ENCODE data around the gene TEC. TPM values are rescaled to one million over a fixed set of nuclear protein-coding genes. Genes with fewer than 3 reads are reported as not detected.

Gene TEC
- total and polyA plus RNA-seq, 9 of the 15 experiments (the other 6 are each of a cell fraction or from before 2014, with no cell fraction given): 5.3 to 14.7 (median 8.8) TPM

DNA sequence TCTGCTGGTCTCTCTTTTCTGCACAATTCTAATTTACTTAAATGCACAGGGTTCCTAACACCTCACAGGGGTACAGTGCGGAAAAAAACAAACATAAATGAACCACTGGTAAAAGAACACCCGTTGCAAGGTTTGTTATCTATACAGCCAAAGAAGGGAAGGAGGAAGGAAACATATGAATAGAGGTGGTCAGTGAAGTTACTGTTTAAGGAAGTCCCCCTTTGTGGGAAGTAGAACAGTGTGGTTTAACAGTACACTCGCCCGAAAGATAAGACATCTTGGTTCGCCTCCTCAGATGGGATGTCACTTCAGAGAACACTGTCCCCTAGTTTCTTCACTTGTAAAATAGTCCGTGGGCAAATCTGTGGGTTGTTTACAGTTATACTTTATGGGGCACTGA is 57.5 kb downstream of the TEC start (continued):
- TF ChIP-seq HOXB6 (CRISPR knock-in tag; IDR thresholded peaks at IDR 0.05; ENCODE audit: borderline replicate concordance) (no peak), SLC30A9 (CRISPR knock-in tag; IDR thresholded peaks at IDR 0.05) (no peak), HLTF (IDR thresholded peaks at IDR 0.05) (no peak), ZNF347 (CRISPR knock-in tag; IDR thresholded peaks at IDR 0.05; ENCODE audit: low read depth) (no peak), EZH2 (IDR thresholded peaks at IDR 0.05; ENCODE audit: borderline replicate concordance, low read depth, low read length) (no peak), ARHGAP35 (IDR thresholded peaks at IDR 0.05; ENCODE audit: partially characterized antibody) (no peak), HSF4 (CRISPR knock-in tag; IDR thresholded peaks at IDR 0.05; ENCODE audit: borderline replicate concordance) (no peak), ZNF23 (CRISPR knock-in tag; IDR thresholded peaks at IDR 0.05) (no peak), SMAD2 (IDR thresholded peaks at IDR 0.05; ENCODE audit: low read depth, low read length) (no peak), FOXJ2 (tag; IDR thresholded peaks at IDR 0.05) (no peak), EP300 (IDR thresholded peaks at IDR 0.05; ENCODE audit: low read length) (peak; percentile 84), ZNF217 (CRISPR knock-in tag; IDR thresholded peaks at IDR 0.05) (no peak), HDAC6 (IDR thresholded peaks at IDR 0.05; ENCODE audit: low read depth, low read length) (no peak), MYC (IDR thresholded peaks at IDR 0.05; ENCODE audit: low read depth, low read length) (no peak), MYC (CRISPR knock-in tag; IDR thresholded peaks at IDR 0.05; ENCODE audit: borderline replicate concordance, low read depth) (no peak), ESRRA (IDR thresholded peaks at IDR 0.05; ENCODE audit: borderline replicate concordance, low read depth) (peak; percentile 61; the same call in 1 of the 2 replicates), ZNF707 (CRISPR knock-in tag; conservative IDR thresholded peaks at IDR 0.05) (no peak), SRSF9 (IDR thresholded peaks at IDR 0.05; ENCODE audit: borderline replicate concordance, low read depth, low read length) (no peak), ZNF551 (CRISPR knock-in tag; IDR thresholded peaks at IDR 0.05) (no peak), RCOR1 (IDR thresholded peaks at IDR 0.05; ENCODE audit: borderline replicate concordance in 1 of 2, low read depth in 2 of 2, low read length in 2 of 2) (peak in 1 of 2 experiments; percentile 66; a peak in 1 of 4 replicates), ZFP30 (CRISPR knock-in tag; IDR thresholded peaks at IDR 0.05; ENCODE audit: borderline replicate concordance) (no peak)
- TF ChIP-seq, protein P1, sequence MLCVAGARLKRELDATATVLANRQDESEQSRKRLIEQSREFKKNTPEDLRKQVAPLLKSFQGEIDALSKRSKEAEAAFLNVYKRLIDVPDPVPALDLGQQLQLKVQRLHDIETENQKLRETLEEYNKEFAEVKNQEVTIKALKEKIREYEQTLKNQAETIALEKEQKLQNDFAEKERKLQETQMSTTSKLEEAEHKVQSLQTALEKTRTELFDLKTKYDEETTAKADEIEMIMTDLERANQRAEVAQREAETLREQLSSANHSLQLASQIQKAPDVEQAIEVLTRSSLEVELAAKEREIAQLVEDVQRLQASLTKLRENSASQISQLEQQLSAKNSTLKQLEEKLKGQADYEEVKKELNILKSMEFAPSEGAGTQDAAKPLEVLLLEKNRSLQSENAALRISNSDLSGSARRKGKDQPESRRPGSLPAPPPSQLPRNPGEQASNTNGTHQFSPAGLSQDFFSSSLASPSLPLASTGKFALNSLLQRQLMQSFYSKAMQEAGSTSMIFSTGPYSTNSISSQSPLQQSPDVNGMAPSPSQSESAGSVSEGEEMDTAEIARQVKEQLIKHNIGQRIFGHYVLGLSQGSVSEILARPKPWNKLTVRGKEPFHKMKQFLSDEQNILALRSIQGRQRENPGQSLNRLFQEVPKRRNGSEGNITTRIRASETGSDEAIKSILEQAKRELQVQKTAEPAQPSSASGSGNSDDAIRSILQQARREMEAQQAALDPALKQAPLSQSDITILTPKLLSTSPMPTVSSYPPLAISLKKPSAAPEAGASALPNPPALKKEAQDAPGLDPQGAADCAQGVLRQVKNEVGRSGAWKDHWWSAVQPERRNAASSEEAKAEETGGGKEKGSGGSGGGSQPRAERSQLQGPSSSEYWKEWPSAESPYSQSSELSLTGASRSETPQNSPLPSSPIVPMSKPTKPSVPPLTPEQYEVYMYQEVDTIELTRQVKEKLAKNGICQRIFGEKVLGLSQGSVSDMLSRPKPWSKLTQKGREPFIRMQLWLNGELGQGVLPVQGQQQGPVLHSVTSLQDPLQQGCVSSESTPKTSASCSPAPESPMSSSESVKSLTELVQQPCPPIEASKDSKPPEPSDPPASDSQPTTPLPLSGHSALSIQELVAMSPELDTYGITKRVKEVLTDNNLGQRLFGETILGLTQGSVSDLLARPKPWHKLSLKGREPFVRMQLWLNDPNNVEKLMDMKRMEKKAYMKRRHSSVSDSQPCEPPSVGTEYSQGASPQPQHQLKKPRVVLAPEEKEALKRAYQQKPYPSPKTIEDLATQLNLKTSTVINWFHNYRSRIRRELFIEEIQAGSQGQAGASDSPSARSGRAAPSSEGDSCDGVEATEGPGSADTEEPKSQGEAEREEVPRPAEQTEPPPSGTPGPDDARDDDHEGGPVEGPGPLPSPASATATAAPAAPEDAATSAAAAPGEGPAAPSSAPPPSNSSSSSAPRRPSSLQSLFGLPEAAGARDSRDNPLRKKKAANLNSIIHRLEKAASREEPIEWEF (CRISPR knock-in tag; IDR thresholded peaks at IDR 0.05): no peak
- TF ChIP-seq, protein P2, sequence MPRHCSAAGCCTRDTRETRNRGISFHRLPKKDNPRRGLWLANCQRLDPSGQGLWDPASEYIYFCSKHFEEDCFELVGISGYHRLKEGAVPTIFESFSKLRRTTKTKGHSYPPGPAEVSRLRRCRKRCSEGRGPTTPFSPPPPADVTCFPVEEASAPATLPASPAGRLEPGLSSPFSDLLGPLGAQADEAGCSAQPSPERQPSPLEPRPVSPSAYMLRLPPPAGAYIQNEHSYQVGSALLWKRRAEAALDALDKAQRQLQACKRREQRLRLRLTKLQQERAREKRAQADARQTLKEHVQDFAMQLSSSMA (CRISPR knock-in tag; IDR thresholded peaks at IDR 0.05): no peak
- TF ChIP-seq, protein P3, sequence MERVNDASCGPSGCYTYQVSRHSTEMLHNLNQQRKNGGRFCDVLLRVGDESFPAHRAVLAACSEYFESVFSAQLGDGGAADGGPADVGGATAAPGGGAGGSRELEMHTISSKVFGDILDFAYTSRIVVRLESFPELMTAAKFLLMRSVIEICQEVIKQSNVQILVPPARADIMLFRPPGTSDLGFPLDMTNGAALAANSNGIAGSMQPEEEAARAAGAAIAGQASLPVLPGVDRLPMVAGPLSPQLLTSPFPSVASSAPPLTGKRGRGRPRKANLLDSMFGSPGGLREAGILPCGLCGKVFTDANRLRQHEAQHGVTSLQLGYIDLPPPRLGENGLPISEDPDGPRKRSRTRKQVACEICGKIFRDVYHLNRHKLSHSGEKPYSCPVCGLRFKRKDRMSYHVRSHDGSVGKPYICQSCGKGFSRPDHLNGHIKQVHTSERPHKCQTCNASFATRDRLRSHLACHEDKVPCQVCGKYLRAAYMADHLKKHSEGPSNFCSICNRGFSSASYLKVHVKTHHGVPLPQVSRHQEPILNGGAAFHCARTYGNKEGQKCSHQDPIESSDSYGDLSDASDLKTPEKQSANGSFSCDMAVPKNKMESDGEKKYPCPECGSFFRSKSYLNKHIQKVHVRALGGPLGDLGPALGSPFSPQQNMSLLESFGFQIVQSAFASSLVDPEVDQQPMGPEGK (CRISPR knock-in tag; IDR thresholded peaks at IDR 0.05; ENCODE audit: borderline replicate concordance): no peak

All from K562 (cell line).